WTC11 (cell line): ENCODE measurements around the gene MCF2L.

Experiments used
- CBFB ChIP-seq: sonication (generic); formaldehyde crosslinking; IDR thresholded peaks from 2 replicates; pipeline ENCODE4 v1.8.1; 2022; ENCODE audit warnings: mild to moderate bottlenecking, low read depth, missing genetic modification reagents
- SP1 ChIP-seq: sonication (generic); formaldehyde crosslinking; conservative IDR thresholded peaks from 2 replicates; pipeline ENCODE4 v1.8.1; 2022; ENCODE audit warnings: missing genetic modification reagents
- TP53 ChIP-seq: sonication (generic); formaldehyde crosslinking; IDR thresholded peaks from 2 replicates; pipeline ENCODE4 v1.8.1; 2023; ENCODE audit warnings: mild to moderate bottlenecking, missing genetic modification reagents
- ZBTB21 ChIP-seq: sonication (generic); formaldehyde crosslinking; IDR thresholded peaks from 2 replicates; pipeline ENCODE4 v1.8.1; 2023; ENCODE audit warnings: mild to moderate bottlenecking, missing genetic modification reagents, borderline replicate concordance
- ZNF121 ChIP-seq: sonication (generic); formaldehyde crosslinking; IDR thresholded peaks from 2 replicates; pipeline ENCODE4 v1.8.0; 2023; ENCODE audit warnings: missing genetic modification reagents
- ZNF416 ChIP-seq: fragments of 250-450 bp; sonication (Bioruptor Pico); IDR thresholded peaks from 2 replicates; pipeline ENCODE4 v1.9.0; 2021; ENCODE audit warnings: mild to moderate bottlenecking, inconsistent platforms
- TF ChIP-seq, protein P1 (sequence below): fragments of 200-600 bp; IDR thresholded peaks from 2 replicates; pipeline ENCODE4 v1.8.0; 2022; ENCODE audit warnings: antibody characterized with exemption
- TF ChIP-seq, protein P2 (sequence below): sonication (generic); formaldehyde crosslinking; IDR thresholded peaks from 2 replicates; pipeline ENCODE4 v1.8.1; 2023; ENCODE audit warnings: mild to moderate bottlenecking, missing genetic modification reagents
- TF ChIP-seq, protein P3 (sequence below): sonication (generic); formaldehyde crosslinking; IDR thresholded peaks from 2 replicates; pipeline ENCODE4 v1.8.1; 2023; ENCODE audit warnings: mild to moderate bottlenecking, missing genetic modification reagents, borderline replicate concordance
- TF ChIP-seq, protein P4 (sequence below): sonication (generic); formaldehyde crosslinking; IDR thresholded peaks from 2 replicates; pipeline ENCODE4 v1.8.1; 2022; ENCODE audit warnings: low read depth, missing genetic modification reagents, borderline replicate concordance

DNA sequence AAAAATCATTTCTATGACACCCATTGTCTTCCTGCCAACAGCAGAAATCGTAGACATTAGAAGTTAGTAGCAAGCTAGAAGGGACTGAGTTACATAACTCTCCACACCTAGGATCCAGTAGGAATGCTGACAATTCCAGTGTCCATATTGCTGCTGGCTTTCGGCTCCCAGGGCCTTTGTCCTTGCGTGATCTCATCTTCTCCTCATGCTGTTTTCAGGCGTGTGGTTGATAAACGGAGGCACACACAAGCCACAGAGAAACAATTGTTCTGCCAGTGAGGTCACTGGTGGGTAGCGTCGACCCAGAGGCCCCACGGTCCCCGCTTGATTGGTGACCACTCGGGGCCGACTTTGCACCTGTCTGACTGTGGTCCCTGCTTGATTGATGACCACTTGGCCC, 104.9 kb downstream of the MCF2L start:
- TF ChIP-seq, protein P1, sequence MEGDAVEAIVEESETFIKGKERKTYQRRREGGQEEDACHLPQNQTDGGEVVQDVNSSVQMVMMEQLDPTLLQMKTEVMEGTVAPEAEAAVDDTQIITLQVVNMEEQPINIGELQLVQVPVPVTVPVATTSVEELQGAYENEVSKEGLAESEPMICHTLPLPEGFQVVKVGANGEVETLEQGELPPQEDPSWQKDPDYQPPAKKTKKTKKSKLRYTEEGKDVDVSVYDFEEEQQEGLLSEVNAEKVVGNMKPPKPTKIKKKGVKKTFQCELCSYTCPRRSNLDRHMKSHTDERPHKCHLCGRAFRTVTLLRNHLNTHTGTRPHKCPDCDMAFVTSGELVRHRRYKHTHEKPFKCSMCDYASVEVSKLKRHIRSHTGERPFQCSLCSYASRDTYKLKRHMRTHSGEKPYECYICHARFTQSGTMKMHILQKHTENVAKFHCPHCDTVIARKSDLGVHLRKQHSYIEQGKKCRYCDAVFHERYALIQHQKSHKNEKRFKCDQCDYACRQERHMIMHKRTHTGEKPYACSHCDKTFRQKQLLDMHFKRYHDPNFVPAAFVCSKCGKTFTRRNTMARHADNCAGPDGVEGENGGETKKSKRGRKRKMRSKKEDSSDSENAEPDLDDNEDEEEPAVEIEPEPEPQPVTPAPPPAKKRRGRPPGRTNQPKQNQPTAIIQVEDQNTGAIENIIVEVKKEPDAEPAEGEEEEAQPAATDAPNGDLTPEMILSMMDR = no peak
- TF ChIP-seq SP1 (no peak), CBFB (CRISPR knock-in tag) (no peak), TP53 (CRISPR knock-in tag) (no peak), ZNF416 (CRISPR knock-in tag) (no peak), ZNF121 (CRISPR knock-in tag) (no peak), ZBTB21 (CRISPR knock-in tag) (no peak)
- TF ChIP-seq, protein P2, sequence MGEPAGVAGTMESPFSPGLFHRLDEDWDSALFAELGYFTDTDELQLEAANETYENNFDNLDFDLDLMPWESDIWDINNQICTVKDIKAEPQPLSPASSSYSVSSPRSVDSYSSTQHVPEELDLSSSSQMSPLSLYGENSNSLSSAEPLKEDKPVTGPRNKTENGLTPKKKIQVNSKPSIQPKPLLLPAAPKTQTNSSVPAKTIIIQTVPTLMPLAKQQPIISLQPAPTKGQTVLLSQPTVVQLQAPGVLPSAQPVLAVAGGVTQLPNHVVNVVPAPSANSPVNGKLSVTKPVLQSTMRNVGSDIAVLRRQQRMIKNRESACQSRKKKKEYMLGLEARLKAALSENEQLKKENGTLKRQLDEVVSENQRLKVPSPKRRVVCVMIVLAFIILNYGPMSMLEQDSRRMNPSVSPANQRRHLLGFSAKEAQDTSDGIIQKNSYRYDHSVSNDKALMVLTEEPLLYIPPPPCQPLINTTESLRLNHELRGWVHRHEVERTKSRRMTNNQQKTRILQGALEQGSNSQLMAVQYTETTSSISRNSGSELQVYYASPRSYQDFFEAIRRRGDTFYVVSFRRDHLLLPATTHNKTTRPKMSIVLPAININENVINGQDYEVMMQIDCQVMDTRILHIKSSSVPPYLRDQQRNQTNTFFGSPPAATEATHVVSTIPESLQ (CRISPR knock-in tag) = no peak
- TF ChIP-seq, protein P3, sequence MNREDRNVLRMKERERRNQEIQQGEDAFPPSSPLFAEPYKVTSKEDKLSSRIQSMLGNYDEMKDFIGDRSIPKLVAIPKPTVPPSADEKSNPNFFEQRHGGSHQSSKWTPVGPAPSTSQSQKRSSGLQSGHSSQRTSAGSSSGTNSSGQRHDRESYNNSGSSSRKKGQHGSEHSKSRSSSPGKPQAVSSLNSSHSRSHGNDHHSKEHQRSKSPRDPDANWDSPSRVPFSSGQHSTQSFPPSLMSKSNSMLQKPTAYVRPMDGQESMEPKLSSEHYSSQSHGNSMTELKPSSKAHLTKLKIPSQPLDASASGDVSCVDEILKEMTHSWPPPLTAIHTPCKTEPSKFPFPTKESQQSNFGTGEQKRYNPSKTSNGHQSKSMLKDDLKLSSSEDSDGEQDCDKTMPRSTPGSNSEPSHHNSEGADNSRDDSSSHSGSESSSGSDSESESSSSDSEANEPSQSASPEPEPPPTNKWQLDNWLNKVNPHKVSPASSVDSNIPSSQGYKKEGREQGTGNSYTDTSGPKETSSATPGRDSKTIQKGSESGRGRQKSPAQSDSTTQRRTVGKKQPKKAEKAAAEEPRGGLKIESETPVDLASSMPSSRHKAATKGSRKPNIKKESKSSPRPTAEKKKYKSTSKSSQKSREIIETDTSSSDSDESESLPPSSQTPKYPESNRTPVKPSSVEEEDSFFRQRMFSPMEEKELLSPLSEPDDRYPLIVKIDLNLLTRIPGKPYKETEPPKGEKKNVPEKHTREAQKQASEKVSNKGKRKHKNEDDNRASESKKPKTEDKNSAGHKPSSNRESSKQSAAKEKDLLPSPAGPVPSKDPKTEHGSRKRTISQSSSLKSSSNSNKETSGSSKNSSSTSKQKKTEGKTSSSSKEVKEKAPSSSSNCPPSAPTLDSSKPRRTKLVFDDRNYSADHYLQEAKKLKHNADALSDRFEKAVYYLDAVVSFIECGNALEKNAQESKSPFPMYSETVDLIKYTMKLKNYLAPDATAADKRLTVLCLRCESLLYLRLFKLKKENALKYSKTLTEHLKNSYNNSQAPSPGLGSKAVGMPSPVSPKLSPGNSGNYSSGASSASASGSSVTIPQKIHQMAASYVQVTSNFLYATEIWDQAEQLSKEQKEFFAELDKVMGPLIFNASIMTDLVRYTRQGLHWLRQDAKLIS (CRISPR knock-in tag) = no peak
- TF ChIP-seq, protein P4, sequence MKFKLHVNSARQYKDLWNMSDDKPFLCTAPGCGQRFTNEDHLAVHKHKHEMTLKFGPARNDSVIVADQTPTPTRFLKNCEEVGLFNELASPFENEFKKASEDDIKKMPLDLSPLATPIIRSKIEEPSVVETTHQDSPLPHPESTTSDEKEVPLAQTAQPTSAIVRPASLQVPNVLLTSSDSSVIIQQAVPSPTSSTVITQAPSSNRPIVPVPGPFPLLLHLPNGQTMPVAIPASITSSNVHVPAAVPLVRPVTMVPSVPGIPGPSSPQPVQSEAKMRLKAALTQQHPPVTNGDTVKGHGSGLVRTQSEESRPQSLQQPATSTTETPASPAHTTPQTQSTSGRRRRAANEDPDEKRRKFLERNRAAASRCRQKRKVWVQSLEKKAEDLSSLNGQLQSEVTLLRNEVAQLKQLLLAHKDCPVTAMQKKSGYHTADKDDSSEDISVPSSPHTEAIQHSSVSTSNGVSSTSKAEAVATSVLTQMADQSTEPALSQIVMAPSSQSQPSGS (CRISPR knock-in tag) = no peak
